GM19099 (cell line): ENCODE results near the gene DYNC2H1.

ENCODE experiments used
- POLR2A ChIP-seq: IDR thresholded peaks from 3 replicates; pipeline ENCODE4 v1.6.1; 2011; ENCODE audit warnings: low read depth; ENCODE audit not compliant: insufficient read length; ENCODE audit errors: extremely low read depth

DYNC2H1 gene

DNA sequence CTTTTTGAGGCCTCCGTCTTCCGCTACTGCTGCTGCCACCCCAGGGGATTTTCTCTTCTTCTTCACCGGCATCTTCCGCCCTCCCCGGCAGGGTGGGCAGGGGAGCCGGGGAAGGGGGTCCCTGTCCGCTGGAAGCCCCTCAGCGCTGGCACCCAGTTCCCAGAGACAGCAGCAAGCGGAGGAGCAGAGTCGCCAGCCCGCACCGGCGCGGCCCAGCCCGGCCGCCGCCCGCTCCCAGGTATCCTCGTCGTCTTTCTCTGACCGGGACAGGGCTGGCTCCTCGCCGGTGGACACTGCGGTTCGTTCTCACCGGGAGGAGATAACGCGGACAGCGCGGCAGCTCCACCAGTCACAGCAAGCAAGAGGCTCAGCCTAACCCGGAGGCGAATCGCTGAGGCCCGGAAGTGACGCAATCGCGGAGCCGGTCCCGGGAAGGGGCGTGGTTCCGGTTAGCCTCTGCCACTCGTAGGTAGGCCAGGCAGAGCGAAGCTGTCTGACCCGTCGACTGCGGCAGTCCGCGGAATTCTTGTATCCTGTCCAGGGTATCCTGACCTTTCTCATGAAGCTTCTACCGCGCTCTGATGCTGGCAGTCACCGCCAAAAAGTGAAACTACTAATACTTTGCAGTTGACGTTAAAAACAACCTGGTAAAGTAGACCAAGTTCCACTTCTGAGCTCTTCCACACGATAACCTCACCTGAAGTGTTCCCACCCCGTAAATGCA, 17.3 kb upstream of the DYNC2H1 start, which contains the start of gene DCUN1D5:
DCUN1D5 (minus strand) TSS at position 360 of the 724 bp plus-strand sequence; CDS start at position 72, 288 bp downstream.
- peak; percentile 97 for TF ChIP-seq POLR2A

- TF ChIP-seq POLR2A: no peak
Observed at GRCh38 chr11:103097279-103097678, 11.9 kb upstream of the DYNC2H1 start.

GRCh38 chr11:103109818-103110388, 677 bp downstream of the DYNC2H1 start:
- TF ChIP-seq POLR2A: no peak

DNA sequence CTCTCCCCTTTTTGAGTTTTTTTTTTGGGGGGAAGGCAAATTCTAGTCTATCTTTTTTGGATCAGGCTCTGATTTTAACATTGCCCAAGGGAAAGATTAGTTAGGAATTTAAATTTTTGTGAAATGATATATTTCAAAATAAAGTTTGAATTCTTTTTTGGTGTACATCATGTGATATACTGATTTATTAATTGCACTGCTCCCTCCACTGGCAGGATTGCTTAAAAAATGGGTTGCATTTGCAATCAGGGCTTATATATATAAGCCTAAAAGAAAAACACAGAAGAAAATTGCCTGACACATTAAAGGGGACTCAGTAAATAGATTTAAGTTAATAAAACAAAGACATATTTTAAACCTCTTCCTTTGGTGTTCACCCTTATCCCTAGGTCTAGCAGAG, 1.2 kb downstream of the DYNC2H1 start:
- no peak for TF ChIP-seq POLR2A

- no peak for TF ChIP-seq POLR2A
Observed at GRCh38 chr11:103111400-103111799, 2.2 kb downstream of the DYNC2H1 start.

DNA sequence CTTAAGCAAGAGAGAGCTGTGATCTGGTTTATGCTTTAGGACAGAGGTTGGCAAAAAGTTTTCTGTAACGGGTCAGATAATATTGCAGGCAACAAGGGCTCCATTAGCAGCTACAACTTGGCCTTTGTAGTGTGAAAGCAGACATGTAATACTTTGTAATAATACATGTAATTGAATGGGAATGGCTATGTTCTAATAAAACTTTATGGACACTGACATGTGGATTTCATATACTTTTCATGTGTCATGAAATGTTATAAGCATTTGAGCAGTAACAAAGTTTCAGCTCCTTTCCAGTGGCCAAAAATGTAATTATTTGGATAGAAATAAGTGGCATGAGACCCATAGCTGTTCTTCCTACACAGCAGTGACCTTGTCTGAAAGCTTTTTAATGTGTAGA, 3.1 kb downstream of the DYNC2H1 start:
- no peak for TF ChIP-seq POLR2A

DNA sequence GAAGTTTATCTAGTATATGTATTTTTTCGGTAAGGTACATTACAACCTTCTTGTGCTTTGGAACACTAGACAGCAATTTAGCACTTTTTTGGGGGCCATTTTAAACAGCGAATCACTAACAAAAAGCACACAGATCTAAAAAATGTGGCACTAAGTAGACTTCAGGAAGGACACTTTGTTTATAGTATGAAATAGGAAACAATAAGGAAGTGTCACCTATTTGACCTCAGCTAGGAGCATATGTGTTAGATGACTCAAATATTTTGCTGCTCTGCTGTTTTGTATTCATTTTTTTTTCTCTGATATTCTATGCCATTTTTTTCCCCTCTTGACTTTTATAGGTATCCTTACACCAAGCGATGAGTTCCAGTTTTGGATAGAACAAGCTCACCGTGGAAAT, 5.6 kb downstream of the DYNC2H1 start:
- TF ChIP-seq POLR2A: no peak

- no peak for TF ChIP-seq POLR2A
Observed at GRCh38 chr11:103125462-103125861, 16.2 kb downstream of the DYNC2H1 start.

- TF ChIP-seq POLR2A: no peak
Observed at GRCh38 chr11:103147627-103148026, 38.4 kb downstream of the DYNC2H1 start.

- TF ChIP-seq POLR2A: no peak
Observed at GRCh38 chr11:103157542-103157941, 48.3 kb downstream of the DYNC2H1 start.

DNA sequence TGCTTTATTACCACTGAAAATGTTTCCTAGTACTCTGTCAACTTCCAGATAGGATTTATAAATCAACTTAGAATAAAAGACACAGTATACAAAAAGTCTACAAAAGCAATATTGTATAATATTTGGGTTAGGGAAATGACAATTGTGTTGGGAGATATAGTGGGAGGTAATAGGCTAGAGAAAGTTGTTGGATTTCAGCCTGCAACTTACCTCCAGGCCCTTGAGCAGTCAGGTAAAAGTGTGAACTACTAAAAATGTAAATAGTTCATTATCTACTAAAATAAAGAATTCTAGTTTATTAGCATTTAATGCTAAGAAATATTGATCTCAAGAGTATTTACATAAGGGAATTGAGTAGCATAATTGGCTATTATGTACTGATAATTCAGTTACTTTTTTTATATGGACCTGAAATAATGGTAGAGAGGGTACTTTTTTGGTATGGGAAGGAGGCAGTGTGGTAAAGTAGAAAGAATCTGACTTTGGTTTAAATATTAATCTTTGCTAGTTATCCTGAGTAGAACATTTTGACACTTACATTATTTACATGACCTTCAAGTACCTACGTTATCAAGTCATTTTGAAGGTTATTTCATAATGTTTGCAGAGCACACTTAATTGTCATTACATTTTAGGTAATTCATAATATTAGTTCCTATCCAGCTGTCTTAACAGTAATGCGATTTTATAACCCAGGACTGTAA, 55.0 kb downstream of the DYNC2H1 start:
- no peak for TF ChIP-seq POLR2A

DNA sequence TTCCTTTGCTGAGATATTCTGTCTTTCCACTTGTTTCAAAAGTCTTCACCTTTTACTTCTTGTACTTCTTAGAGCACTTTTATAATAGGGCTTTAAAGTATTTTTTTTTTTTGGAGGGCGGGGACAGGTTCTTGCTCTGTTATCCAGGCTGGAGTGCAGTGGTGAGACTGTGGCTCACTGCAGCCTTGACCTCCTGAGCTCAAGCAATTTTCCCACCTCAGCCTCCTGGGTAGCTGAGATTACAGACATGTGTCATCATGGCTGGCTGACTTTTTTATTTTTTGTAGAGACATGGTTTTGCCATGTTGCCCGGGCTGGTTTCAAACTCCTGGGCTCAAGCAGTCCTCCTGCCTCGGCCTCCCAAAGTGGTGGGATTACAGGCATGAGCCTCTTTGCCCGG, 57.9 kb downstream of the DYNC2H1 start:
- TF ChIP-seq POLR2A: no peak

GRCh38 chr11:103170865-103171264, 61.6 kb downstream of the DYNC2H1 start:
- TF ChIP-seq POLR2A: no peak

DNA sequence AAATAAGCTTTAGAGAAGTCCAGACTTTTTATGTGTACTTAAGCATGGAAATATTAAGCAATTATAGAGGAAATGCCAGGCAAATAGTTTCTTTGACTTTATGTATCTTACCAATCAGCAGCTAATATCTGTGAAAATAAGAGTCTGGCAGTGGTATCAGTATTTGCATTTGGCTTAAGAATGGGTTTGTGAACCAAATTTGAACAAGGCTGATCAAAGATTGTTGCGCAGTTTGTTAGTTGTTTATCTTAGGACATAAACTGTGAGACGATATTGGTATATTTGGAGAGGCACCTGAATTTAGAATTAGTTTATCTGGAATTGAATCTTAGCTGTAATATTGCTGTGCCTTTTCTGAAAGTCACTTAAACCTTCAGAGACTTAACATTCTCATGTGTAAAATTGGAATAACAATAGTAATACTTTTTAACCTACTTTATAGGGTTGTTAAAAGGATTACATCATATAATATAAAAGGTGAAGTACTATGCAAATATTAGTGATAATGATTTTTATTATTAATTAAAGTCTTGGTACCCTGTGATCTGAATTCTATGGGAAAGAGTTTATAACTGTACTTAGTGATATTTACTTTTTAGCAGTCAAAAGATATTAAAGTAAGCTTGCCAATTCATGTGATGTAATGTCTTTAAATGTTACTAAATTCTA, 66.4 kb downstream of the DYNC2H1 start:
- no peak for TF ChIP-seq POLR2A

DNA sequence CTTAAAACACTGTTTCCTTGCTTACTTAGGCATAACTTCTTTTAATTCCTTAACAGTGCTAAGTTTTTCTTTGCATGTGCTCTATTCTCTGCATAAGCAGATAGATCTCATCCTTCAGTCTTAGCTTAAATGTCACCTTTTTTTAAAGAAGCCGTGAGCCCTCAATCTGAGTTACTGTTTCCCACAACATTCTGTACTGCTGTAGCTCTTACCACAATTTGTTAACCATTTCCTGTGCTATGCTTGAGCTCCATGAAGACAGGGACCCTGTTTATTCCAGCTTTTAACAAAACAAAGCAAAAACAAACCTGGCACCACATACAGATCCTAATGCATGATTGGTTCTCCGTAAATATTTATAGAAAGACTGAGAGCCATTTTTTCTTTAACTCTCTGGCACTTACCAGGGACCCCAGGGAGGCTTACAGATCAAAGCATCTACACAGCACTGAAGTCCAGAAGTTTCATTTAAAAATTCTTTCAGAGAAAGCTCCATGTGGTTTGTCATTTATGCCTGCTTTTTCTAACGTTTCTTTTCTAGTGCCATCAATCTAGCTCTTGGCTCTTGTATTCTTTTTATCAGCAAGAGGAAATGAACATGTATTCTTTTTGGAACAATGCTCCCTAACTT, 74.9 kb downstream of the DYNC2H1 start:
- TF ChIP-seq POLR2A: no peak

DNA sequence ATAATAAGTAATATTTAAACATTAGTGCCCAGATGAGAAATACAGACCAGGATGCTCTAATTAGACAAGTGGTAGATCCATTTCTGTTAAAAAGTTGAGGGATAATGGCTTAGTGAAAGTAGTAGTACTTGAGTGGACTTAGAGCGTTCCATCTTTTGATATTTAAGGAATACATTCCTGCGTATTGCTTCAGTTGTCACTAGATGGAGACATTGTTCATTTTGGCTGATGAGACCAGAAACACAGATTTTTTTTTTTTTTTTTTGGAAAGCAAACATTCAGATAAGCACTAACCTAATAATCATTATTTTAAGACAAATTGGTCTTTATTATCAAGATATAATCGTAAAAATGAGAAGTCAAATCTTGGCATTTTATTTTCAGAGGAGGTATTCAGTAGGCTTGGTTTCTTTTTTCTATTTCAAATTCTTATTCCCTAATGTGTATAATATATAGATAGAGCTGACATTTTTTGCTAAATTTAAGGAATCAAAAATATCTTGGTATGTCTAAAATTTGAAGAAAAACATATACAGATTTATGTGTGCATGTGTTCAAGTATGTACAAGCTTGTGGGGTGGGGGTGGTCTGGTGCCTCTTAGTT, 92.9 kb downstream of the DYNC2H1 start:
- no peak for TF ChIP-seq POLR2A
